Heart right ventricle (tissue), 16 donors: ENCODE measurements around the gene TNFRSF1B. TPM values are rescaled to one million over a fixed set of nuclear protein-coding genes. Genes with fewer than 3 reads are reported as not detected.

Experiments used
- ATAC-seq, 8 donors: fragments of 200-7000 bp; cut with Tn5 transposase; one replicate each; pipeline ENCODE4 v1.9.1; 2020; ENCODE audit warnings: mild to moderate bottlenecking in 8 of 8, moderate library complexity in 8 of 8, moderate number of reproducible peaks in 1 of 8
- DNase-seq, 2 donors: peaks; one replicate each; pipeline ENCODE4 v3.0.0-alpha.2; 2020
- H3K27ac ChIP-seq, 10 donors: fragments of 200-600 bp; sonication (generic) in 2 of 10; one replicate each; pipeline versions ENCODE4 v1.5.0 to v1.8.0; 2020 to 2022; ENCODE audit warnings: mild to moderate bottlenecking in 3 of 10
- H3K27me3 ChIP-seq, 7 donors: fragments of 200-600 bp; one replicate each; pipeline ENCODE4 v1.8.0; 2021 to 2022; ENCODE audit warnings: mild to moderate bottlenecking in 2 of 7
- H3K36me3 ChIP-seq, 9 donors: fragments of 200-600 bp; sonication (generic) in 1 of 9; one replicate each; pipeline versions ENCODE4 v1.5.0 to v1.8.0; 2020 to 2022; ENCODE audit warnings: mild to moderate bottlenecking in 2 of 9
- H3K4me1 ChIP-seq, 9 donors: fragments of 200-600 bp; sonication (generic) in 1 of 9; one replicate each; pipeline versions ENCODE4 v1.5.0 to v1.8.0; 2020 to 2022; ENCODE audit warnings: mild to moderate bottlenecking in 4 of 9
- H3K4me3 ChIP-seq, 10 donors: fragments of 200-600 bp; sonication (generic) in 2 of 10; one replicate each; pipeline versions ENCODE4 v1.5.0 to v1.8.0; 2020 to 2022; ENCODE audit warnings: mild to moderate bottlenecking in 7 of 10, moderate library complexity in 2 of 10
- H3K9me3 ChIP-seq, 11 donors: fragments of 200-600 bp in 10 of 11; sonication (generic) in 2 of 11; one replicate each; pipeline versions ENCODE4 v1.5.0 to v1.8.0; 2013 to 2022; ENCODE audit warnings: mild to moderate bottlenecking in 2 of 11, control low read depth in 1 of 11, moderate library complexity in 1 of 11
- WGBS, 2 donors: extraction: QIAGEN DNeasy Blood & Tissue Kit; methylation state at CpG; one replicate each; pipeline ENCODE4 v1.1.7; 2013; ENCODE audit warnings: inconsistent platforms in 1 of 2; 5-methylcytosine and 5-hydroxymethylcytosine counted together
- intact Hi-C, 10 donors: fragments of 100-400 bp; cut with DNase I; formaldehyde crosslinking; loops; one replicate each; pipeline versions ENCODE4 v1.11.1 to v1.14.2; 2022
- microRNA-seq, 2 donors: library from miRNA; unstranded; fragments of <30 nt; microRNA quantifications; one replicate each; pipeline ENCODE4 v1.2.0, GENCODE V29; 2021
- polyA plus RNA-seq, 2 donors: library from polyadenylated mRNA; stranded (reverse); fragments of 200-250 nt; gene quantifications; one replicate each; pipeline ENCODE4 v1.2.3, GENCODE V29; 2013
- total RNA-seq, 10 donors: library from RNA; stranded (reverse); fragmentation: NEBNext Ultra II Directional in 3 of 10; extraction: Animal tissue kit (Norgen Biotek cat#: 25700) in 3 of 10; gene quantifications; one replicate each; pipeline versions ENCODE4 v1.2.1 to v1.2.4, GENCODE V29; 2021 to 2023
- TF ChIP-seq, protein P1 (sequence below), 9 donors: fragments of 200-600 bp; sonication (generic) in 2 of 9; IDR thresholded peaks; one replicate each; pipeline versions ENCODE4 v1.5.0 to v1.8.0; 2021 to 2022; ENCODE audit warnings: antibody characterized with exemption in 9 of 9, mild to moderate bottlenecking in 5 of 9, moderate library complexity in 1 of 9
- donor health status: Arrhythmogenic right ventricular cardiomyopathy.
- donor health status: ischemic (EF 13 %, LVEDD 7.1; RV severe dilation, severe dysfunction).
- donor health status: healthy with polysubstance abuse.
- donor health status: DM: no; HTN: yes; CAD: no.
- donor health status: DM: no; HTN: no; CAD: no.
- donor health status: ischemic (EF 25% LVEDD 6.9; RV normal size, moderate dysfunction).
- donor health status: ischemic (EF 25% LVEDD 5.7; RV mildly dilated, moderate dysfunction).
- donor health status: healthy.
- donor health status: DM: yes; HTN: yes; CAD: no.
- donor health status: Ischemic cardiomyopathy.
- donor health status: ischemic (EF 35%, LVEDD 5.7; RV mildly dilated, moderate dysfunction).
- donor health status: nonischemic (EF 11% LVEDD 7.7; RV severe dilation, severe dysfunction).
- donor health status: DM: yes; HTN: yes; CAD: no.
- donor health status: PGD.
- donor health status: ischemic (EF 29% LVEDD 5.4; RV normal size, mild dysfunction).
- donor health status: nonischemic (EF 23%, LVEDD 6.1; RV moderate dilation, normal function).

The TNFRSF1B gene
- total and polyA plus RNA-seq, 12 donors, result 8.0 to 55.4 (median 15.2) TPM

DNA sequence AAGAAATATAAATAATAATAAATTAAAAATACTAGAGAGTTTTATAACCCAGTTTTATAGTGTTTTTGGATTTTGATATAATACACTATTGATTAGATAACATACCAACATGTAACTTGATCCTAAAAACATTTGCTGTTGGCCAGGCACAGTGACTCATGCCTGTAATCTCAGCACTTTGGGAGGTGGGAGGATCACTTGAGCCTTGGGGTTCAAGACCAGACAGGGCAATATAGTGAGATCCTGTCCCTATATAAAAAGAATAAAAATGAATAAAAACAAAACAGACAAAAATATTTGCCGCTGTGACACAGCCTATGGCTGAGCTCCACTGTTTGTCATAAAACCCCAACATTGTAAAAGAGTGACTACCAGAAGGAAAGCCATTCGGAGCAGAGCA, 89.1 kb downstream of the TNFRSF1B start:
- ATAC-seq (no peak), DNase-seq (no peak)
- WGBS, 2 donors, result 92 to 100% methylated on average over 2 of the region's 2 CpGs
- H3K27me3 ChIP-seq, result no peaks in the 10 kb centered on the region
- TF ChIP-seq, protein P1, sequence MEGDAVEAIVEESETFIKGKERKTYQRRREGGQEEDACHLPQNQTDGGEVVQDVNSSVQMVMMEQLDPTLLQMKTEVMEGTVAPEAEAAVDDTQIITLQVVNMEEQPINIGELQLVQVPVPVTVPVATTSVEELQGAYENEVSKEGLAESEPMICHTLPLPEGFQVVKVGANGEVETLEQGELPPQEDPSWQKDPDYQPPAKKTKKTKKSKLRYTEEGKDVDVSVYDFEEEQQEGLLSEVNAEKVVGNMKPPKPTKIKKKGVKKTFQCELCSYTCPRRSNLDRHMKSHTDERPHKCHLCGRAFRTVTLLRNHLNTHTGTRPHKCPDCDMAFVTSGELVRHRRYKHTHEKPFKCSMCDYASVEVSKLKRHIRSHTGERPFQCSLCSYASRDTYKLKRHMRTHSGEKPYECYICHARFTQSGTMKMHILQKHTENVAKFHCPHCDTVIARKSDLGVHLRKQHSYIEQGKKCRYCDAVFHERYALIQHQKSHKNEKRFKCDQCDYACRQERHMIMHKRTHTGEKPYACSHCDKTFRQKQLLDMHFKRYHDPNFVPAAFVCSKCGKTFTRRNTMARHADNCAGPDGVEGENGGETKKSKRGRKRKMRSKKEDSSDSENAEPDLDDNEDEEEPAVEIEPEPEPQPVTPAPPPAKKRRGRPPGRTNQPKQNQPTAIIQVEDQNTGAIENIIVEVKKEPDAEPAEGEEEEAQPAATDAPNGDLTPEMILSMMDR (IDR thresholded peaks at IDR 0.05), result no peak
- H3K27ac ChIP-seq, result no peak overlapping the region
- peaks cover 0 to 100% (median 76%) of the 10 kb centered on the region in 9 donors for H3K36me3 ChIP-seq
- no peaks in the 10 kb centered on the region for H3K4me1 ChIP-seq
- H3K4me3 ChIP-seq, result no peak overlapping the region
- intact Hi-C loops, result no loop called here
- H3K9me3 ChIP-seq, result no peaks in the 10 kb centered on the region

DNA sequence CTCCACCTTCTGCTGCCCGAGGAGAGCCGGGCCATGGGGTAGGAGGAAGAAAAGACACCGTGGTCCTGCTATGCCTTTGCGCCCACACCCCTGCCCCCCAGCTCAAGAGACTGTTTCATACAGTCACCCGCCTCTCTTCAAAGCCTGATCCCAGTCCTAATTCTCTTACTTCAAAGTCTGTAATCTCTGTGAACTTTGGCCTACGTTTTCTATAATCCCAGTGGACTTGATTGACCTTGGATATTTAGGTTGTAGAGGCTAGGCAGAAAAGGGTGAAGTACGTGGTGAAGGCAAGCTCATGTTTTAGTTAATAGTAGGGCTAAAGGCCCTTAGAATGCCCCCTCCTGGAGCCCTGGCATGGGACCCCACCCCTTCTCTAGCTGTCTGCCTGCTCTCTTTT, 91.5 kb downstream of the TNFRSF1B start:
- no peak for ATAC-seq
- no peaks in the 10 kb centered on the region for H3K9me3 ChIP-seq
- WGBS, 2 donors, result 83 to 89% methylated on average over 7 of the region's 7 CpGs
- no peak overlapping the region for H3K4me3 ChIP-seq
- peaks cover 5 to 100% (median 79%) of the 10 kb centered on the region in 9 donors for H3K36me3 ChIP-seq
- intact Hi-C loops, result no loop called here
- TF ChIP-seq, protein P1 (IDR thresholded peaks at IDR 0.05), result no peak
- no peaks in the 10 kb centered on the region for H3K27me3 ChIP-seq
- H3K27ac ChIP-seq, result no peak overlapping the region
- H3K4me1 ChIP-seq, result no peaks in the 10 kb centered on the region
- no peak for DNase-seq

Small RNA genes within 50 kb of the gene (microRNA-seq; reads per million reads assigned to microRNA genes)
- 0 to 0.51 reads per million in 2 donors for gene MIR4632
- gene MIR7846, result 0 to 3.1 reads per million in 2 donors

Other genes with a start within 250 kb of the TNFRSF1B start
- 10 to 100 TPM; 35.5 to 47.8 (median 39.0) TPM for gene KIAA2013, start 240.6 kb upstream of the TNFRSF1B start, total RNA-seq
- 10 to 100 TPM; 23.3 to 44.7 TPM for gene KIAA2013, start 240.6 kb upstream of the TNFRSF1B start, polyA plus RNA-seq
- gene PLOD1, start 232.3 kb upstream of the TNFRSF1B start, total RNA-seq, result 10 to 100 TPM; 27.3 to 95.3 (median 44.4) TPM
- gene PLOD1, start 232.3 kb upstream of the TNFRSF1B start, polyA plus RNA-seq, result 100 to 1,000 TPM in 1 of 2 donors, 10 to 100 TPM in 1; 53.0 to 102 TPM
- 1,000 to 10,000 TPM in 1 of 10 donors, 100 to 1,000 TPM in 9; 470 to 1,066 (median 788) TPM for gene MFN2, start 186.5 kb upstream of the TNFRSF1B start, total RNA-seq
- gene MFN2, start 186.5 kb upstream of the TNFRSF1B start, polyA plus RNA-seq, result 100 to 1,000 TPM; 154 to 171 TPM
- 10 to 100 TPM; 10.2 to 17.4 (median 15.0) TPM for gene MIIP, start 147.5 kb upstream of the TNFRSF1B start, total RNA-seq
- gene MIIP, start 147.5 kb upstream of the TNFRSF1B start, polyA plus RNA-seq, result 10 to 100 TPM; 25.5 to 35.2 TPM
- 1 to 10 TPM in 5 of 10 donors, under 1 TPM in 5; 0.21 to 1.7 (median 0.97) TPM for gene TNFRSF8, start 103.7 kb upstream of the TNFRSF1B start, total RNA-seq
- 1 to 10 TPM; 1.4 to 2.4 TPM for gene TNFRSF8, start 103.7 kb upstream of the TNFRSF1B start, polyA plus RNA-seq
- gene VPS13D, start 63.0 kb downstream of the TNFRSF1B start, total RNA-seq, result 100 to 1,000 TPM in 2 of 10 donors, 10 to 100 TPM in 8; 59.6 to 161 (median 92.0) TPM
- 10 to 100 TPM; 36.9 to 48.2 TPM for gene VPS13D, start 63.0 kb downstream of the TNFRSF1B start, polyA plus RNA-seq